GM12891 (cell line): ENCODE results near the gene SLC19A1.

ENCODE experiments used
- PAX5 ChIP-seq: IDR thresholded peaks from 2 replicates; pipeline ENCODE4 v1.6.1; 2011; ENCODE audit warnings: low read length, moderate library complexity, mild to moderate bottlenecking; ENCODE audit not compliant: insufficient read depth, severe bottlenecking
- POLR2A ChIP-seq: IDR thresholded peaks from 2 replicates; pipeline ENCODE4 v1.6.1; 2011; ENCODE audit warnings: low read depth, low read length, control low read depth
- POLR2AphosphoS5 ChIP-seq: IDR thresholded peaks from 2 replicates; pipeline ENCODE4 v1.6.1; 2011; ENCODE audit warnings: low read depth, low read length, control low read depth
- POU2F2 ChIP-seq: IDR thresholded peaks from 2 replicates; pipeline ENCODE4 v1.6.1; 2011; ENCODE audit warnings: low read depth, mild to moderate bottlenecking, control low read depth, low read length, moderate library complexity
- SPI1 ChIP-seq: IDR thresholded peaks from 2 replicates; pipeline ENCODE4 v1.6.1; 2011; ENCODE audit warnings: low read depth, low read length, control low read depth
- TAF1 ChIP-seq: IDR thresholded peaks from 2 replicates; pipeline ENCODE4 v1.6.1; 2011; ENCODE audit warnings: low read depth, low read length, control low read depth

DNA sequence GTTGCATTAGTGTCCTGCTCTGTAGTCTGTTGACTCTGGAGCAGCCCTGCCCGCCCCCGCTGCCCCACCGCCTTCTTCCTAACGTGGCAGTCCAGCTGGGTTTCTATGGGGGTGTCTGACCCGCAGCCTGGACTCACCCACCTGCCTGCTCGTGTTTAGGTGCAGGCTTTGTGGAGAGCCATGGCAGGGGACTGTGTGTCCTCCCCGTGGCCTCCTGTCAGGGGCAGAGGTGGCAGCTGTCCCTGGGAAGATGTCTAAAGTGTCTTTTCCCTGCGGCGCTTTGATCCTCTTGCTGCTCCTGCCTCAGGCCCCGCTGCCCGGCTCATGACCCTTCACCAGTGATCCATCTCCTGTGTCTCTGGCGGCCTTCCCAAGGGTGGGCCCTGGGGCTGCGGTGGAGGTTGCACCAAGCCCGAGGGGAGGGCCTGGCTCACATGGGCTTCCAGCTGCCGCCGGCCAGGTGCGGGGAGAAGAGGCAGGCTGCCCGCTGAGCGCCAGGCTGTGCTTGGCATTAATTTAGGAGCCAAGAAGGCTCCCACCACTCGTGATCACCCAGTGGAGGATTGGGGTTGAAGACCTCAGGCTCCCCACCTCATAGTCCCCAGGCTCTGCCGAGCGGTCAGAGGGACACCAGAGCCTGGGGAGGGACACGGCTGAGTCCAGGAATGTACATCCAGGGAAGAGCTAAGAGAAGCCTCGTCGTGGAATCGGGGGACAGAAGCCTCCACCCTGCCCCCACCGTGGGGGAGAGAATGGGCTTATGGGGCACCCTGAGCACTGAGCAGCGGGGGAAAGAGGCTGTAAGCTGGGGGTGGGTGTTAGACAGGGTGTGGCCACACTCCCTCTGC is 93.2 kb downstream of the SLC19A1 start:
- no peak for TF ChIP-seq POLR2A
- no peak for TF ChIP-seq TAF1
- TF ChIP-seq POLR2AphosphoS5, result no peak
- TF ChIP-seq SPI1, result no peak
- TF ChIP-seq PAX5, result no peak
- no peak for TF ChIP-seq POU2F2
